Thymus (tissue), 11 donors: ENCODE data around the gene DYNLRB1. TPM values are rescaled to one million over a fixed set of nuclear protein-coding genes. Genes with fewer than 3 reads are reported as not detected.

Experiments used
- DNase-seq, 9 donors: peaks; one replicate each; pipeline ENCODE4 v3.0.0-alpha.2; 2013; ENCODE audit warnings: low spot score in 9 of 9, low read depth in 6 of 9, missing footprints in 1 of 9
- H3K27ac ChIP-seq, 2 donors: one replicate each; pipeline ENCODE4 v1.5.1; 2013; ENCODE audit warnings: control low read depth in 1 of 2, low read depth in 1 of 2, low read length in 1 of 2, mild to moderate bottlenecking in 1 of 2, moderate library complexity in 1 of 2
- H3K27me3 ChIP-seq, 2 donors: one replicate each; pipeline ENCODE4 v1.5.1; 2013; ENCODE audit warnings: low read length in 1 of 2; ENCODE audit not compliant: control insufficient read depth in 2 of 2, insufficient read depth in 1 of 2
- H3K36me3 ChIP-seq, 2 donors: one replicate each; pipeline ENCODE4 v1.5.1; 2013; ENCODE audit warnings: low read length in 1 of 2, mild to moderate bottlenecking in 1 of 2, moderate library complexity in 1 of 2; ENCODE audit not compliant: control insufficient read depth in 2 of 2, insufficient read depth in 2 of 2
- H3K4me1 ChIP-seq, 2 donors: one replicate each; pipeline ENCODE4 v1.5.1; 2013; ENCODE audit warnings: low read length in 2 of 2; ENCODE audit not compliant: control insufficient read depth in 2 of 2, insufficient read depth in 2 of 2
- H3K4me3 ChIP-seq, 2 donors: one replicate each; pipeline ENCODE4 v1.5.1; 2013; ENCODE audit warnings: low read length in 2 of 2, control low read depth in 1 of 2, mild to moderate bottlenecking in 1 of 2
- H3K9me3 ChIP-seq, 2 donors: one replicate each; pipeline ENCODE4 v1.5.1; 2013; ENCODE audit warnings: low read length in 1 of 2, mild to moderate bottlenecking in 1 of 2; ENCODE audit not compliant: control insufficient read depth in 2 of 2, insufficient read depth in 1 of 2
- WGBS: extraction: QIAGEN DNeasy Blood & Tissue Kit; methylation state at CpG from one replicate; pipeline ENCODE4 v1.1.7; 2013; 5-methylcytosine and 5-hydroxymethylcytosine counted together
- polyA plus RNA-seq: library from polyadenylated mRNA; stranded (reverse); fragments of 200-250 nt; gene quantifications from one replicate; pipeline ENCODE4 v1.2.3, GENCODE V29; 2013
- total RNA-seq: library from RNA; stranded (reverse); fragments of 120-200 nt; gene quantifications from one replicate; pipeline ENCODE4 v1.2.4, GENCODE V29; 2013
- donor health status: healthy.

DYNLRB1 gene
- total and polyA plus RNA-seq, 2 donors, result 70.9 to 226 TPM

DNA sequence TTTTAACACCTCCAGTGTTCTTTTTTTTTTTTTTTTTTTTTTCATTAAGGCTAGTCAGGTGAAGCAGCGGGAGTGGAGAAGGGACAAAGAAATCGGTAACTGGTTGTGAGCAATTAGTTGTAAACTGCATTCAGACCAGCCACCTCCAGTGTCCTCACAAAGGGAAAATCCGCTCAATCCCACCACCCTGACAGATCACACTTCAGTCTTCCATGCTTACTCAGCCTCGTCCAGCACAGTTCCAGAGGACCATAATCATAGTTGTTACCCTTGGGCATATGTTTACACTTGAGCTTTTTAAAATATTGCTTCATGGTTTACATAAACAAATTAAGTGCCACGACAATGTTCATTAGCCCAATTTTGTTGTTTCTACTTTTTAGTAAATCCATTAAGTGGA, 10.2 kb downstream of the DYNLRB1 start:
- Histone ChIP-seq H3K4me1 (peaks cover 3 to 9% of the 10 kb centered on the region in 2 donors), H3K9me3 (no peaks in the 10 kb centered on the region), H3K4me3 (no peak overlapping the region), H3K27ac (peak overlapping the region in 1 of 2 donors; percentile 64), H3K27me3 (no peaks in the 10 kb centered on the region), H3K36me3 (peaks cover 53 to 54% of the 10 kb centered on the region in 2 donors)
- 97% methylated on average over 5 of the region's 5 CpGs for WGBS
- no peak for DNase-seq

- peaks cover 3 to 9% of the 10 kb centered on the region in 2 donors for H3K4me1 ChIP-seq
- H3K9me3 ChIP-seq, result no peaks in the 10 kb centered on the region
- WGBS, result 98% methylated on average over 10 of the region's 10 CpGs
Observed at GRCh38 chr20:34527016-34527415, 10.8 kb downstream of the DYNLRB1 start.

GRCh38 chr20:34528921-34529297, 12.7 kb downstream of the DYNLRB1 start:
- no peak overlapping the region for H3K27ac ChIP-seq
- peaks cover 3 to 5% of the 10 kb centered on the region in 2 donors for H3K4me1 ChIP-seq
- peaks cover 61 to 73% of the 10 kb centered on the region in 2 donors for H3K36me3 ChIP-seq
- no peaks in the 10 kb centered on the region for H3K27me3 ChIP-seq
- no peaks in the 10 kb centered on the region for H3K9me3 ChIP-seq
- DNase-seq, result no peak
- WGBS, result 97% methylated on average over 5 of the region's 5 CpGs
- H3K4me3 ChIP-seq, result no peak overlapping the region

More at GRCh38 chr20:34527016-34527415, 10.8 kb downstream of the DYNLRB1 start:
- Histone ChIP-seq H3K4me3 (no peak overlapping the region), H3K27me3 (no peaks in the 10 kb centered on the region), H3K36me3 (peaks cover 51 to 59% of the 10 kb centered on the region in 2 donors), H3K27ac (no peak overlapping the region)
- DNase-seq, result no peak

DNA sequence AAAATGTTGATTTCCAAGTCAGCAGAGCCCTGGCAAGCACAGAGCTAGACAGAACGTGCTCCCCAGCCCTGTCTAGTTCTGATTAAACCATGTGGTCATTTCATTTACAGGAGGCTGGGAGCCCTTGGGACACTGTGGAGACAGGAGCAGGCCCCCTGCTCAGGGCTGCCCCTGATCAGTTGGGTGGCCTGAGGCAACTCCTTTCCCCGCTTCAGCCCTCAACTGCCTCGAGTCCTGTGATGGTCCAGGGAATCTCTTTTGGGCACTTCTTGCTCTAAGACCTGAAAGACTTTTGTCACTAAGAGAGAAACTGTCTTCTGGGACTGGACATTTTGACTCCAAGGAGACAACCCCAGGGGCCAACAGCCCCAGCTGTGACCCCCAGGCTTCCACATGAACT, 13.5 kb downstream of the DYNLRB1 start:
- Histone ChIP-seq H3K36me3 (peaks cover 69 to 78% of the 10 kb centered on the region in 2 donors), H3K27ac (no peak overlapping the region), H3K9me3 (no peaks in the 10 kb centered on the region), H3K27me3 (no peaks in the 10 kb centered on the region), H3K4me1 (peaks cover 3 to 5% of the 10 kb centered on the region in 2 donors), H3K4me3 (no peak overlapping the region)
- no peak for DNase-seq
- 98% methylated on average over 3 of the region's 3 CpGs for WGBS

DNA sequence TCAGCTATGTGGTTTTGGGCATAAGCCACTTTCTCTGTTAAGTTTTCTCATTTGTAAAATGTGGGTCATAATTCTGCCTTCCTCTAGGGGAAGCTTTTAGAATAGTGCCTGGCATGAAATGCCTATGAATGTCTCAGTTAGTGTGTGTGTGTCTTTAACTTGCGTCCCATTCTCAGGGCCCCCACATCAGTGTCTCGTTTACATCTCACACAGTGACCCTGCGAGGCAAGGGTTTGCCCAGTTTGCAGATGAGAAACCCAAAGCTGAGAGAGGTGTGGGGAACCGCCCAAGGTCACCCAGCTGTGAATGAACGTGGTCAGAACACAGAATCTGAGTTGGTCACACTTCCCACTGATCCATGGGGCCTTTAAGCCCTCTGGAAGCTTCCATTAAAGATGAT, 14.1 kb downstream of the DYNLRB1 start:
- peaks cover 3 to 5% of the 10 kb centered on the region in 2 donors for H3K4me1 ChIP-seq
- no peak overlapping the region for H3K4me3 ChIP-seq
- peaks cover 75 to 84% of the 10 kb centered on the region in 2 donors for H3K36me3 ChIP-seq
- DNase-seq, result peak in 1 of 9 donors; percentile 13
- no peaks in the 10 kb centered on the region for H3K27me3 ChIP-seq
- no peaks in the 10 kb centered on the region for H3K9me3 ChIP-seq
- H3K27ac ChIP-seq, result no peak overlapping the region
- WGBS, result 95% methylated on average over 5 of the region's 5 CpGs

- Histone ChIP-seq H3K4me3 (no peak overlapping the region), H3K27me3 (no peaks in the 10 kb centered on the region), H3K9me3 (no peaks in the 10 kb centered on the region), H3K4me1 (peaks cover 3 to 5% of the 10 kb centered on the region in 2 donors), H3K27ac (no peak overlapping the region), H3K36me3 (peaks cover 78 to 85% of the 10 kb centered on the region in 2 donors)
- WGBS, result 98% methylated on average over 8 of the region's 8 CpGs
- no peak for DNase-seq
Observed at GRCh38 chr20:34531608-34532265, 15.5 kb downstream of the DYNLRB1 start.

- Histone ChIP-seq H3K36me3 (peaks cover 78 to 85% of the 10 kb centered on the region in 2 donors), H3K27me3 (no peaks in the 10 kb centered on the region), H3K4me3 (no peak overlapping the region), H3K4me1 (peaks cover 3 to 5% of the 10 kb centered on the region in 2 donors), H3K27ac (no peak overlapping the region), H3K9me3 (no peaks in the 10 kb centered on the region)
- DNase-seq, result no peak
- 96% methylated on average over 8 of the region's 8 CpGs for WGBS
Observed at GRCh38 chr20:34532320-34532719, 16.1 kb downstream of the DYNLRB1 start.

DNA sequence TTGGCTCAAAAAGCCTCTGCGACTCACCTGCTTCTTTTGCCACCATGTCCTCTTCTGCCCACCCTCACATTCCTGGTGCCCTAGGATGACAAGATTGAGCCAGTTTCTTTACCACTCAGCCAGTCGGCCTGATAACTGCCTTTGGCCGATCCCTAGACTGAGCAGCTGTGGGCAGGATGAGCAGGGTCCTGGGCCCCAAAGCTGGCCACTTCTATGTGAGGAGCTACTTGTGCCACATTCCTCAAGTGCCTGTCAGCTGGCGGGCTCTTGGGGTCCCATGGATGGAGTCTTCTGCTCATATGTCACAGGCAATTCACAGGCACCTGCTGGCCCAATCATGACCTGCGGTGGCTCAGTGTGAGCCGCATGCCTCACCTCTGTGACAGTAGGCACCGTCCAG, 16.5 kb downstream of the DYNLRB1 start:
- 99% methylated on average over 7 of the region's 7 CpGs for WGBS
- H3K27me3 ChIP-seq, result no peaks in the 10 kb centered on the region
- H3K36me3 ChIP-seq, result peaks cover 79 to 85% of the 10 kb centered on the region in 2 donors
- H3K4me3 ChIP-seq, result no peak overlapping the region
- no peak overlapping the region for H3K27ac ChIP-seq
- peaks cover 3 to 5% of the 10 kb centered on the region in 2 donors for H3K4me1 ChIP-seq
- no peaks in the 10 kb centered on the region for H3K9me3 ChIP-seq
- no peak for DNase-seq

DNA sequence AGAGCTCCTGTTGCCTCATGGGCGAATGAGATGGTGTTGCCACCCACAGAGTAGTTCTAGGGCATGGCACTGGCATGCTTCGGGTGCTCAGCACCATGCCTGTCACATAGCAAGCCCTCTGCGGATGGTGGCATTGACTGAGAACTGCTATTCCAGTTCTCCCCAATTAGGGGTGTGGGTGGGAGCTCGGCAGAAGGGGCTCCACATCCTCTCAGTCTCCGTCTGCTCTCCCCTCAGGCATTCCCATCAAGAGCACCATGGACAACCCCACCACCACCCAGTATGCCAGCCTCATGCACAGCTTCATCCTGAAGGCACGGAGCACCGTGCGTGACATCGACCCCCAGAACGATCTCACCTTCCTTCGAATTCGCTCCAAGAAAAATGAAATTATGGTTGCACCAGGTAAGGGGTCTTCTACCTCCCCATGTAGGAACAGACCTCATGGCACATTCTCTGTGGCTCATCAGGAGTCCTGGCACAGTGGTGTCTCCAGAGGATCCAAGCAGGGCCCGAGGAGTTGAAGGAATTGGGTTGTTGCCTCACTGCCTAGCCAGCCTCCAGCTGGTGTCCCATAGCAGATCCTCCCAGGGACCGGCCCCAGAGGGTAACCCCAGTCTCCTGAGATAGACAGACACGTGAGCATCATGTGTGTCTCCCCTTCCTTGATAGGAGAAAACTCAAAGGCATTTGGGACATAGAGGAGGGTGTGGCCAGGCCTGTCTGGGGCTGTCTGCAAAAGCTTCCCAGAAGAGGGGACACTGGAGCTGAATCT, 18.4 kb downstream of the DYNLRB1 start:
- H3K36me3 ChIP-seq, result peaks cover 66 to 81% of the 10 kb centered on the region in 2 donors
- H3K9me3 ChIP-seq, result no peaks in the 10 kb centered on the region
- WGBS, result over 99% methylated on average over 15 of the region's 15 CpGs
- H3K27me3 ChIP-seq, result no peaks in the 10 kb centered on the region
- H3K4me1 ChIP-seq, result peaks cover 3 to 5% of the 10 kb centered on the region in 2 donors
- no peak overlapping the region for H3K27ac ChIP-seq
- DNase-seq, result no peak
- no peak overlapping the region for H3K4me3 ChIP-seq
